ENCODE results near the gene MTHFD2L. TPM values are rescaled to one million over a fixed set of nuclear protein-coding genes. Genes with fewer than 3 reads are reported as not detected.
A peak's percentile ranks its signal among the peaks of the same experiment; 100 is the strongest.

The MTHFD2L gene
- total and polyA plus RNA-seq, 10 donors: 7.8 to 19.7 (median 13.3) TPM

DNA sequence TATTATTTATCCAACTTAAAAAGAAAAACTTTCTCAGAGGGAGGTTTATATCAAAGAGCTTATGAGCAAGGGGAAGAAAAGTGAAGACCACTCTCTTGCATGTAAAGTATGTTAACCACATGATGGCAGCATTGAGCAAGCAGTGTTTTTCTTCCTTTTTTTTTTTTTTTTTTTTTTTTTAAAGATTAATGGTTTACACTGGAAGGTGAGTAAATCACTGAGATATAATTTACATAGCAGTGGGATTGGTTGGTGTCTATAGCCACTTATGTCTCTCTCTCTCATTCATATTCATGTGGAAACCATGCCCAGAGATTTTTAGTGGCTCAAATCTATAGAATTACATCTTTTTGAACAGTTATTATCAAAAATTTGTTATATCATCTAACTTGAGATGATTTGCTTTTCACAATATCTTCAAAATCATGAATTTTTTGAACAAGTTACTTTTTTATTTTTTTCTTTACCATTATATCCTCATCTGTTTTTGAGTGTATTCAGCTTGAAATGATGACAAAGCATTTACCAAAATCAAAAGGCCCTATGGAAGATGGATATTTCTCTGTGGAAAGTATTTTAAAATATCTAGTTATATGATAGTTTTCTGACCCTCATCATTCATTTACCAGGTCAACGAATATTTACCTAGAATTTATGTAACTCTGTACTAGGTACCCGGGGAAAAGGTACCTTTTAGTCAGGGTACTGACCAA lies 31.6 kb downstream of the MTHFD2L start:
- no peak overlapping the region for H3K27ac ChIP-seq
- 77 to 87% (median 82%) methylated on average over 2 of the region's 2 CpGs for WGBS, 5 donors
- DNase-seq: no peak
- no peaks in the 10 kb centered on the region for H3K9me3 ChIP-seq
- no peak overlapping the region for H3K4me3 ChIP-seq
- no peaks in the 10 kb centered on the region for H3K27me3 ChIP-seq (replicated peaks in 1 of 7)
- no peaks in the 10 kb centered on the region for H3K36me3 ChIP-seq
- H3K4me1 ChIP-seq: no peaks in the 10 kb centered on the region
- TF ChIP-seq POLR2AphosphoS5 (IDR thresholded peaks at IDR 0.05): no peak
- TF ChIP-seq POLR2A (IDR thresholded peaks at IDR 0.05): no peak
- TF ChIP-seq, protein P1, sequence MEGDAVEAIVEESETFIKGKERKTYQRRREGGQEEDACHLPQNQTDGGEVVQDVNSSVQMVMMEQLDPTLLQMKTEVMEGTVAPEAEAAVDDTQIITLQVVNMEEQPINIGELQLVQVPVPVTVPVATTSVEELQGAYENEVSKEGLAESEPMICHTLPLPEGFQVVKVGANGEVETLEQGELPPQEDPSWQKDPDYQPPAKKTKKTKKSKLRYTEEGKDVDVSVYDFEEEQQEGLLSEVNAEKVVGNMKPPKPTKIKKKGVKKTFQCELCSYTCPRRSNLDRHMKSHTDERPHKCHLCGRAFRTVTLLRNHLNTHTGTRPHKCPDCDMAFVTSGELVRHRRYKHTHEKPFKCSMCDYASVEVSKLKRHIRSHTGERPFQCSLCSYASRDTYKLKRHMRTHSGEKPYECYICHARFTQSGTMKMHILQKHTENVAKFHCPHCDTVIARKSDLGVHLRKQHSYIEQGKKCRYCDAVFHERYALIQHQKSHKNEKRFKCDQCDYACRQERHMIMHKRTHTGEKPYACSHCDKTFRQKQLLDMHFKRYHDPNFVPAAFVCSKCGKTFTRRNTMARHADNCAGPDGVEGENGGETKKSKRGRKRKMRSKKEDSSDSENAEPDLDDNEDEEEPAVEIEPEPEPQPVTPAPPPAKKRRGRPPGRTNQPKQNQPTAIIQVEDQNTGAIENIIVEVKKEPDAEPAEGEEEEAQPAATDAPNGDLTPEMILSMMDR (IDR thresholded peaks at IDR 0.05 in 8 of 11, conservative IDR thresholded peaks at IDR 0.05 in 3 of 11): peak in 10 of 11 experiments; percentile 19 to 72 (median 56)
- intact Hi-C loops (cut with DNase I; ENCODE audit: low total_unique reads): no loop called here

DNA sequence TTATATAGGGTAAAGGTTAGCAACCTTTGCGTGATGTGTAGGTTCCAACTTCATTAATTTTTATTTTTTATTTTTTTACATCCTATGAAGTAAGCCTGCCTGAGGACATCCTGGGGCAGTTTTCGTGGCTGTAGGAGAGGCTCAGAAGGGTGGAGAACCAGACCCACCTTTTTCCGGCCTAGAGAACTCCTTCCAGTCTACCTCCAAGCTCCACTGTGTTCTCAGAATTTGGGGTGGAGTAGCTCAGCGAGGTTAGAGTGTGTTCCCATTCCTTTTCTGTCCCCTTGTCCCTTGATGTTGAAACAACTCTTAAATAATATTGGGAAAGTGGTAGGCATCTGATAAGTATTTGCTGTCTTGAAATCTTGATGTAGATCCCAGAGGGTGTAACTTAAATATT lies 32.4 kb downstream of the MTHFD2L start:
- H3K4me1 ChIP-seq: no peaks in the 10 kb centered on the region
- H3K9me3 ChIP-seq: no peaks in the 10 kb centered on the region
- WGBS, 5 donors: 86 to 93% (median 90%) methylated on average over 4 of the region's 4 CpGs
- no peaks in the 10 kb centered on the region for H3K27me3 ChIP-seq (replicated peaks in 1 of 7)
- H3K36me3 ChIP-seq: no peaks in the 10 kb centered on the region
- no peak for TF ChIP-seq POLR2A (IDR thresholded peaks at IDR 0.05)
- TF ChIP-seq, protein P1 (IDR thresholded peaks at IDR 0.05 in 8 of 11, conservative IDR thresholded peaks at IDR 0.05 in 3 of 11): no peak
- no peak for TF ChIP-seq POLR2AphosphoS5 (IDR thresholded peaks at IDR 0.05)
- H3K4me3 ChIP-seq: no peak overlapping the region
- intact Hi-C loops (cut with DNase I; ENCODE audit: low total_unique reads): no loop called here
- no peak for DNase-seq
- no peak overlapping the region for H3K27ac ChIP-seq

DNA sequence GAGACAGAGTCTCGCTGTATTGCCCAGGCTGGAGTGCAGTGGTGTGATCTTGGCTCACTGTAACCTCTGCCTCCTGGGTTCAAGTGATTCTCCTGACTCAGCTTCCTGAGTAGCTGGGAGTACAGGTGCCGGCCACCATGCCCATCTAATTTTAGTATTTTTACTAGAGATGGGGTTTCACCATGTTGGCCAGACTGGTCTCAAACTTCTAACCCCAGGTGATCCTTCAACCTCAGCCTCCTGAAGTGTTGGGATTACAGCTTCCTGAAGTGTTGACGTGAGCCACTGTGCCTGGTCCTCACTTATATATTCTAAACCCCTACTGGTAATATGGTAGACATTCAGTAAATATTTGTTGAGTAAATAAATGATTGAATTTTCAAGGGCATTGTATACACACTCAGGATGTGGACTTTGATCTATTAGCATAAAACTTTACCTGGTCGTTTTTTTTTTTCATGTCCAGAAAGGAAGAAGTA lies 33.0 kb downstream of the MTHFD2L start:
- no peaks in the 10 kb centered on the region for H3K4me1 ChIP-seq
- H3K9me3 ChIP-seq: no peaks in the 10 kb centered on the region
- no peak for TF ChIP-seq POLR2AphosphoS5 (IDR thresholded peaks at IDR 0.05)
- no peak for TF ChIP-seq POLR2A (IDR thresholded peaks at IDR 0.05)
- TF ChIP-seq, protein P1 (IDR thresholded peaks at IDR 0.05 in 8 of 11, conservative IDR thresholded peaks at IDR 0.05 in 3 of 11): no peak
- H3K4me3 ChIP-seq: no peak overlapping the region
- DNase-seq: no peak
- H3K27ac ChIP-seq: no peak overlapping the region
- no peaks in the 10 kb centered on the region for H3K36me3 ChIP-seq
- intact Hi-C loops (cut with DNase I; ENCODE audit: low total_unique reads): no loop called here
- WGBS, 5 donors: 56 to 65% (median 60%) methylated on average over 4 of the region's 4 CpGs
- no peaks in the 10 kb centered on the region for H3K27me3 ChIP-seq (replicated peaks in 1 of 7)

DNA sequence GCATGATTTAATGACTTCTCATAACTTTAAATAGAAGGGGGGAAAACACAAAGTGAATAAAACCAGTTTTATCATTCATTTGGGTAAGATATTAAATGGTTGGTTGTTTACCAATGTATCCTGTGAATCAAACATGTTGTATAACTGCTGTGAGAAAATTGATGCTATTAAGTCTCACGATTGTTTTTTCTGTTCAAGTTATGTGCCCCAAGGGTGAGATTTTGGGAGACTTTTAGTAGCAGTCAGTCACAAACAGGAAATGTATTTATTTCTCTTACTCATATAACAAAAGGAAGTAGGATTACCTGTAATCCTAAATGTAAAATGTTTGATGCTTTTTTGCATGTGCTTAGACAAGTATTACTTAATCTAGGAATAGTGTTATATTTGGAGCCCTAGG lies 39.2 kb downstream of the MTHFD2L start:
- no peak overlapping the region for H3K4me3 ChIP-seq
- peaks cover 0 to 15% (median 3%) of the 10 kb centered on the region in 6 donors for H3K36me3 ChIP-seq
- TF ChIP-seq, protein P1 (IDR thresholded peaks at IDR 0.05 in 8 of 11, conservative IDR thresholded peaks at IDR 0.05 in 3 of 11): no peak
- TF ChIP-seq POLR2AphosphoS5 (IDR thresholded peaks at IDR 0.05) (no peak), POLR2A (IDR thresholded peaks at IDR 0.05) (no peak)
- DNase-seq: no peak
- WGBS, 5 donors: 42 to 56% (median 53%) methylated on average over 1 of the region's 1 CpG
- no peaks in the 10 kb centered on the region for H3K4me1 ChIP-seq
- no peaks in the 10 kb centered on the region for H3K27me3 ChIP-seq (replicated peaks in 1 of 7)
- intact Hi-C loops (cut with DNase I; ENCODE audit: low total_unique reads): no loop called here
- no peak overlapping the region for H3K27ac ChIP-seq
- no peaks in the 10 kb centered on the region for H3K9me3 ChIP-seq

All from spleen (tissue), 11 donors.